Measurements from ENCODE around the gene SV2B.

DNA sequence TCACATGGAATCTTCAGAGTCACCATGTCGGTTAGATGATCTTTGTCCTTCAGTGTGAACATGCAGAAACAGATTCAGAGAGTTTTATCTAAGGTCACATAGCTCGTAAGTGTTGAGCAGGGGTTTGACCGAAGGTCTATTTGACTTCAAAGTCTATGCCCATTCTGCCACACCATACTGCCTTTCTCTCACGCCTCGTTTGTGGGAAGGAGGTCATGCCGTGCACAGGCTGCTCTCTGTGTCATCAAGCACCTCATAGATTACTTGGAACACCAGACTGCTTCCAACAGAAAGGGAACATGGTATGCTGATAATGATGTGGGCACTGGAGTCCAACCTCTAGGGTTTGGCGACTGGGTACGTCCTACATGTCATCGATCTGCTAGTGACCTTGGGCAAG, 128.8 kb downstream of the SV2B start:
- TF ChIP-seq, protein P1, sequence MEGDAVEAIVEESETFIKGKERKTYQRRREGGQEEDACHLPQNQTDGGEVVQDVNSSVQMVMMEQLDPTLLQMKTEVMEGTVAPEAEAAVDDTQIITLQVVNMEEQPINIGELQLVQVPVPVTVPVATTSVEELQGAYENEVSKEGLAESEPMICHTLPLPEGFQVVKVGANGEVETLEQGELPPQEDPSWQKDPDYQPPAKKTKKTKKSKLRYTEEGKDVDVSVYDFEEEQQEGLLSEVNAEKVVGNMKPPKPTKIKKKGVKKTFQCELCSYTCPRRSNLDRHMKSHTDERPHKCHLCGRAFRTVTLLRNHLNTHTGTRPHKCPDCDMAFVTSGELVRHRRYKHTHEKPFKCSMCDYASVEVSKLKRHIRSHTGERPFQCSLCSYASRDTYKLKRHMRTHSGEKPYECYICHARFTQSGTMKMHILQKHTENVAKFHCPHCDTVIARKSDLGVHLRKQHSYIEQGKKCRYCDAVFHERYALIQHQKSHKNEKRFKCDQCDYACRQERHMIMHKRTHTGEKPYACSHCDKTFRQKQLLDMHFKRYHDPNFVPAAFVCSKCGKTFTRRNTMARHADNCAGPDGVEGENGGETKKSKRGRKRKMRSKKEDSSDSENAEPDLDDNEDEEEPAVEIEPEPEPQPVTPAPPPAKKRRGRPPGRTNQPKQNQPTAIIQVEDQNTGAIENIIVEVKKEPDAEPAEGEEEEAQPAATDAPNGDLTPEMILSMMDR (IDR thresholded peaks at IDR 0.05; ENCODE audit: insufficient read depth, low read length, poor library complexity, severe bottlenecking) = no peak
- no peak for TF ChIP-seq EZH2phosphoT487 (conservative IDR thresholded peaks at IDR 0.05; ENCODE audit: low read length)

Data from SU-DHL-6 (cell line).